Liver (tissue), 9 donors: ENCODE results near the gene GPR146. TPM values are rescaled to one million over a fixed set of nuclear protein-coding genes. Genes with fewer than 3 reads are reported as not detected.

Experiments used
- DNase-seq: peaks from one replicate; pipeline ENCODE4 v3.0.0-alpha.2; 2017; ENCODE audit warnings: low spot score
- H3K27ac ChIP-seq, 2 donors: one replicate each; pipeline ENCODE4 v1.7.0; 2013; ENCODE audit warnings: inconsistent platforms in 2 of 2, low read length in 2 of 2, control low read depth in 1 of 2, low read depth in 1 of 2, mild to moderate bottlenecking in 1 of 2
- H3K27me3 ChIP-seq, 4 donors: one replicate each; pipeline versions ENCODE4 v1.6.1 to v1.7.0; 2013; ENCODE audit warnings: low read length in 3 of 4, inconsistent platforms in 1 of 4, mild to moderate bottlenecking in 1 of 4, moderate library complexity in 1 of 4; ENCODE audit not compliant: control insufficient read depth in 4 of 4, insufficient read depth in 4 of 4
- H3K36me3 ChIP-seq, 4 donors: one replicate each; pipeline versions ENCODE4 v1.6.1 to v1.7.0; 2013; ENCODE audit warnings: low read length in 3 of 4, mild to moderate bottlenecking in 3 of 4, low read depth in 1 of 4, moderate library complexity in 1 of 4; ENCODE audit not compliant: control insufficient read depth in 4 of 4, insufficient read depth in 3 of 4
- H3K4me1 ChIP-seq, 4 donors: one replicate each; pipeline versions ENCODE4 v1.6.1 to v1.7.0; 2013; ENCODE audit warnings: low read length in 3 of 4, mild to moderate bottlenecking in 3 of 4, moderate library complexity in 1 of 4; ENCODE audit not compliant: control insufficient read depth in 4 of 4, insufficient read depth in 4 of 4
- H3K4me3 ChIP-seq, 3 donors: one replicate each; pipeline versions ENCODE4 v1.6.1 to v1.7.0; 2013; ENCODE audit warnings: low read length in 3 of 3, control low read depth in 1 of 3, low read depth in 1 of 3, mild to moderate bottlenecking in 1 of 3
- H3K9ac ChIP-seq, 2 donors: one replicate each; pipeline ENCODE4 v1.7.0; 2013; ENCODE audit warnings: low read length in 2 of 2, mild to moderate bottlenecking in 2 of 2, moderate library complexity in 2 of 2, control low read depth in 1 of 2, low read depth in 1 of 2
- H3K9me3 ChIP-seq, 4 donors: one replicate each; pipeline versions ENCODE4 v1.6.1 to v1.7.0; 2013; ENCODE audit warnings: low read length in 3 of 4; ENCODE audit not compliant: control insufficient read depth in 4 of 4
- FOXA1 ChIP-seq: IDR thresholded peaks from 2 replicates; pipeline ENCODE4 v1.6.1; 2016; ENCODE audit warnings: antibody characterized with exemption
- FOXA2 ChIP-seq: IDR thresholded peaks from 2 replicates; pipeline ENCODE4 v1.6.1; 2016; ENCODE audit warnings: antibody characterized with exemption
- GABPA ChIP-seq, 2 donors: IDR thresholded peaks in 1 of 2; conservative IDR thresholded peaks in 1 of 2; 2 replicates each; pipeline ENCODE4 v1.6.1; 2016; ENCODE audit warnings: antibody characterized with exemption in 2 of 2, mild to moderate bottlenecking in 1 of 2, moderate library complexity in 1 of 2
- HNF4A ChIP-seq, 2 donors: conservative IDR thresholded peaks; 2 replicates each; pipeline ENCODE4 v1.6.1; 2016; ENCODE audit warnings: antibody characterized with exemption in 2 of 2, mild to moderate bottlenecking in 2 of 2
- HNF4G ChIP-seq: IDR thresholded peaks from 2 replicates; pipeline ENCODE4 v1.6.1; 2016; ENCODE audit warnings: antibody characterized with exemption
- JUND ChIP-seq, 2 donors: IDR thresholded peaks; 2 replicates each; pipeline ENCODE4 v1.6.1; 2016; ENCODE audit warnings: antibody characterized with exemption in 2 of 2
- NR2F2 ChIP-seq: IDR thresholded peaks from 2 replicates; pipeline ENCODE4 v1.6.1; 2016; ENCODE audit warnings: antibody characterized with exemption
- RAD21 ChIP-seq, 2 donors: IDR thresholded peaks; 2 replicates each; pipeline ENCODE4 v1.6.1; 2016; ENCODE audit warnings: antibody characterized with exemption in 2 of 2, mild to moderate bottlenecking in 2 of 2
- RXRA ChIP-seq, 2 donors: IDR thresholded peaks; 2 replicates each; pipeline ENCODE4 v1.6.1; 2017 to 2018; ENCODE audit warnings: antibody characterized with exemption in 2 of 2, mild to moderate bottlenecking in 1 of 2
- SP1 ChIP-seq: IDR thresholded peaks from 2 replicates; pipeline ENCODE4 v1.6.1; 2018; ENCODE audit warnings: antibody characterized with exemption, mild to moderate bottlenecking
- TAF1 ChIP-seq: conservative IDR thresholded peaks from 2 replicates; pipeline ENCODE4 v1.6.1; 2016; ENCODE audit warnings: antibody characterized with exemption, mild to moderate bottlenecking
- YY1 ChIP-seq: IDR thresholded peaks from 2 replicates; pipeline ENCODE4 v1.6.1; 2016; ENCODE audit warnings: antibody characterized with exemption, mild to moderate bottlenecking
- WGBS: extraction: QIAGEN DNeasy Blood & Tissue Kit; methylation state at CpG from one replicate; pipeline ENCODE4 v1.1.7; 2013; 5-methylcytosine and 5-hydroxymethylcytosine counted together
- polyA plus RNA-seq, 2 donors: library from polyadenylated mRNA; stranded (reverse) in 1 of 2; unstranded in 1 of 2; fragments of 200-250 nt in 1 of 2; fragments of >200 nt in 1 of 2; fragmentation: Nextera tagmentation in 1 of 2; extraction: Ambion mirVana in 1 of 2; gene quantifications; one replicate each; pipeline versions ENCODE4 v1.2.1 to v1.2.3, GENCODE V29; 2013 to 2015
- total RNA-seq, 2 donors: library from RNA; depleted of rRNA; stranded (reverse); fragments of >200 nt; gene quantifications; one replicate each; pipeline ENCODE4 v1.2.3, GENCODE V29; 2014
- TF ChIP-seq, protein P1 (sequence below): IDR thresholded peaks from 2 replicates; pipeline ENCODE4 v1.6.1; 2016; ENCODE audit warnings: antibody characterized with exemption
- TF ChIP-seq, protein P2 (sequence below): fragments of 150-350 bp; IDR thresholded peaks from 2 replicates; pipeline ENCODE4 v1.5.1; 2017; ENCODE audit warnings: improper control_type of control experiment, low read depth, low read length; ENCODE audit not compliant: missing input control
- TF ChIP-seq, protein P3 (sequence below): IDR thresholded peaks from 2 replicates; pipeline ENCODE4 v1.6.1; 2016; ENCODE audit warnings: antibody characterized with exemption
- TF ChIP-seq, protein P4 (sequence below): IDR thresholded peaks from 2 replicates; pipeline ENCODE4 v1.6.1; 2016; ENCODE audit warnings: antibody characterized with exemption, mild to moderate bottlenecking
- TF ChIP-seq, protein P5 (sequence below): IDR thresholded peaks from 2 replicates; pipeline ENCODE4 v1.6.1; 2016; ENCODE audit warnings: antibody characterized with exemption
- donor health status: healthy.
- donor health status: healthy.
- donor health status: healthy.
- donor health status: healthy.
- donor health status: healthy.

The GPR146 gene
- total and polyA plus RNA-seq, 4 donors: 15.5 to 33.5 (median 26.7) TPM

DNA sequence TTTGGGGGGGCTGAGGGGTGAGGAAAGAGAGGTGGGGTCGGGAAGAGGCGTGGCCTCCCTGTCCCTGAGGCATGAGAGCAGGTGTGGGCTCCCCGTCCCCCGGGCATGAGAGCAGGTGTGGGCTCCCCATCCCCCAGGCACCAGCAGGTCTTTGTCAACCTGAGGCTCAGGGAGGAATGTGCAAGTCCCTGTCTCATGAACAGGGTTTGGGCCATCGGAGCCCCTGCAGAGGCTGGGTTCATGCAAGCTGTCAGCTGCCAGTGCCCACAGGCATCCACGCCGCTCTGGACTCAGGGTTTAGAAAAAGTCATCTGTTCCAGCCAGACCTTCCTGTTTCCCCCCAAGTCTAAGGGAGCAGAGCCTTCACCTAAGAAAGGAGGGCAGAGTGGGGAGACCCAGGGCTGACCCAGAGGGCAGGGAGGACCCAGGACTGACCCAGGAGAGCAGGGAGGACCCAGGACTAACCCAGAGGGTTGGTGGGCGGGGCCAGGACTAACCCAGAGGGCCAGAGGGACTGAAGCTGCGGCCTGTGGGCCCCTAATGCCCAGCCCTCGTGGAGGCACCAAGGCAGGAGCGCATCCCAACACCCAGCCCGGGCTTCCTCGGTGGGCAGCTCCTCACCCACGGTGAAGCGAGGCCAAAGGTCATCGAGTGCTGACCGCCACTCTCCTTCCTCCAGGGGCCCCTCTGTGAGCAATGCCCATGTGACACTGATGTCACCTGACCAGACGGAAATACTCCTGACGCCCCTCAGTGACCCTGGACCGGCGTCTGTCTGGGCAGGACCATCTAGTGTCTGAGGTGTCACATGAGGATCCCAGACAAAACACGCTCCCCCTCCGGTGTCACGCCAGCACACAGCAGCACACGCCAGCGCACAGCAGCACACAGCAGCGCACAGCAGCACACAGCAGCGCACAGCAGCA, 28.9 kb upstream of the GPR146 start:
- WGBS: 85% methylated on average over 28 of the region's 28 CpGs
- Histone ChIP-seq H3K27ac (no peak overlapping the region), H3K27me3 (no peaks in the 10 kb centered on the region), H3K9ac (no peak overlapping the region), H3K4me1 (peaks cover 6 to 13% (median 12%) of the 10 kb centered on the region in 4 donors), H3K4me3 (no peak overlapping the region), H3K36me3 (peaks cover 0 to 4% (median 0%) of the 10 kb centered on the region in 4 donors), H3K9me3 (no peaks in the 10 kb centered on the region)
- DNase-seq: no peak
- TF ChIP-seq HNF4G: no peak
- no peak for TF ChIP-seq TAF1
- no peak for TF ChIP-seq NR2F2
- TF ChIP-seq, protein P1, sequence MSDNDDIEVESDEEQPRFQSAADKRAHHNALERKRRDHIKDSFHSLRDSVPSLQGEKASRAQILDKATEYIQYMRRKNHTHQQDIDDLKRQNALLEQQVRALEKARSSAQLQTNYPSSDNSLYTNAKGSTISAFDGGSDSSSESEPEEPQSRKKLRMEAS: no peak
- TF ChIP-seq, protein P2, sequence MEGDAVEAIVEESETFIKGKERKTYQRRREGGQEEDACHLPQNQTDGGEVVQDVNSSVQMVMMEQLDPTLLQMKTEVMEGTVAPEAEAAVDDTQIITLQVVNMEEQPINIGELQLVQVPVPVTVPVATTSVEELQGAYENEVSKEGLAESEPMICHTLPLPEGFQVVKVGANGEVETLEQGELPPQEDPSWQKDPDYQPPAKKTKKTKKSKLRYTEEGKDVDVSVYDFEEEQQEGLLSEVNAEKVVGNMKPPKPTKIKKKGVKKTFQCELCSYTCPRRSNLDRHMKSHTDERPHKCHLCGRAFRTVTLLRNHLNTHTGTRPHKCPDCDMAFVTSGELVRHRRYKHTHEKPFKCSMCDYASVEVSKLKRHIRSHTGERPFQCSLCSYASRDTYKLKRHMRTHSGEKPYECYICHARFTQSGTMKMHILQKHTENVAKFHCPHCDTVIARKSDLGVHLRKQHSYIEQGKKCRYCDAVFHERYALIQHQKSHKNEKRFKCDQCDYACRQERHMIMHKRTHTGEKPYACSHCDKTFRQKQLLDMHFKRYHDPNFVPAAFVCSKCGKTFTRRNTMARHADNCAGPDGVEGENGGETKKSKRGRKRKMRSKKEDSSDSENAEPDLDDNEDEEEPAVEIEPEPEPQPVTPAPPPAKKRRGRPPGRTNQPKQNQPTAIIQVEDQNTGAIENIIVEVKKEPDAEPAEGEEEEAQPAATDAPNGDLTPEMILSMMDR: no peak
- no peak for TF ChIP-seq HNF4A (conservative IDR thresholded peaks at IDR 0.05)
- TF ChIP-seq FOXA2: no peak
- no peak for TF ChIP-seq JUND (IDR thresholded peaks at IDR 0.05)
- TF ChIP-seq FOXA1: no peak
- TF ChIP-seq, protein P3, sequence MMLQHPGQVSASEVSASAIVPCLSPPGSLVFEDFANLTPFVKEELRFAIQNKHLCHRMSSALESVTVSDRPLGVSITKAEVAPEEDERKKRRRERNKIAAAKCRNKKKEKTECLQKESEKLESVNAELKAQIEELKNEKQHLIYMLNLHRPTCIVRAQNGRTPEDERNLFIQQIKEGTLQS: no peak
- TF ChIP-seq RXRA (IDR thresholded peaks at IDR 0.05): no peak

DNA sequence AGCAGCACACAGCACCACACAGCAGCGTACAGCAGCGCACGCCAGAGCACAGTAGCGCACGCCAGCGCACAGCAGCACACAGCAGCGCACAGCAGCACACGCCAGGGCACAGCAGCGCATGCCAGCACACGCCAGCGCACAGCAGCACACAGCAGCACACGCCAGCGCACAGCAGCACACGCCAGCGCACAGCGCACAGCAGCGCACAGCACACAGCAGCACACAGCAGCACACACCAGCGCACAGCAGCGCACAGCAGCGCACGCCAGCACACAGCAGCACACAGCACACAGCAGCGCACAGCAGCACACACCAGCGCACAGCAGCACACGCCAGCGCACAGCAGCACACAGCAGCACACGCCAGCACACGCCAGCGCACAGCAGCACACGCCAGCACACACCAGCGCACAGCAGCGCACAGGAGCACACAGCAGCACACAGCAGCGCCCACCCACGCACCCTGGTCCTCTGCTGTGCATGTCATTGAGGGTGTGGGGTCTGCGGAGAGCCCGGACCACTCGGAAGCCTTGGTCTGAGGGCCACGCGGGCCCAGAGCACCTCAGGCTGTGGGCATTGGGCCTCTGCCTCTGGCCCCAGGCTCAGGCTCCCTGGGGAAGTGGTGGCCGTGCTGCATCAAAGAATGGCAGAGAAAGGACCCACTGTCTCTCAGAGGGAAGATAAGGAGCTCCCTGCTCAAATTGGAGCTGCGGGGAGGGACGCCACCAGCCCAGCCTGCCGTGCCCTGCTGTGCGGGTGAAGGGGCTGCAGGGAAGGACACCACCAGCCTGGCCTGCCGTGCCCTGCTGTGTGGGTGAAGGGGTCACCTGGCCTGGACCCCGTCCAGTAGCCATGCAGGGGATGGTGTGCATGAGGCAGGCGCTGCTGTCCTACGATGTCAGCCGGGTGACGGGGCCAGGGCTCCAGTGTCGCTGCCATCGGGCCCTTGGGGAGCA, 27.5 kb upstream of the GPR146 start:
- WGBS: 97% methylated on average over 51 of the region's 51 CpGs
- no peak overlapping the region for H3K9ac ChIP-seq
- peaks cover 0 to 5% (median 0%) of the 10 kb centered on the region in 4 donors for H3K36me3 ChIP-seq
- no peaks in the 10 kb centered on the region for H3K9me3 ChIP-seq
- no peak overlapping the region for H3K4me3 ChIP-seq
- no peak for DNase-seq
- H3K27me3 ChIP-seq: no peaks in the 10 kb centered on the region
- peaks cover 4 to 7% (median 5%) of the 10 kb centered on the region in 4 donors for H3K4me1 ChIP-seq
- no peak overlapping the region for H3K27ac ChIP-seq
- TF ChIP-seq JUND (IDR thresholded peaks at IDR 0.05) (no peak), SP1 (no peak), HNF4A (conservative IDR thresholded peaks at IDR 0.05) (no peak), TAF1 (no peak), RAD21 (IDR thresholded peaks at IDR 0.05) (no peak), FOXA2 (no peak), YY1 (no peak), HNF4G (no peak), RXRA (IDR thresholded peaks at IDR 0.05) (no peak), GABPA (IDR thresholded peaks at IDR 0.05 in 1 of 2, conservative IDR thresholded peaks at IDR 0.05 in 1 of 2) (no peak), FOXA1 (no peak), NR2F2 (no peak)
- TF ChIP-seq, protein P4, sequence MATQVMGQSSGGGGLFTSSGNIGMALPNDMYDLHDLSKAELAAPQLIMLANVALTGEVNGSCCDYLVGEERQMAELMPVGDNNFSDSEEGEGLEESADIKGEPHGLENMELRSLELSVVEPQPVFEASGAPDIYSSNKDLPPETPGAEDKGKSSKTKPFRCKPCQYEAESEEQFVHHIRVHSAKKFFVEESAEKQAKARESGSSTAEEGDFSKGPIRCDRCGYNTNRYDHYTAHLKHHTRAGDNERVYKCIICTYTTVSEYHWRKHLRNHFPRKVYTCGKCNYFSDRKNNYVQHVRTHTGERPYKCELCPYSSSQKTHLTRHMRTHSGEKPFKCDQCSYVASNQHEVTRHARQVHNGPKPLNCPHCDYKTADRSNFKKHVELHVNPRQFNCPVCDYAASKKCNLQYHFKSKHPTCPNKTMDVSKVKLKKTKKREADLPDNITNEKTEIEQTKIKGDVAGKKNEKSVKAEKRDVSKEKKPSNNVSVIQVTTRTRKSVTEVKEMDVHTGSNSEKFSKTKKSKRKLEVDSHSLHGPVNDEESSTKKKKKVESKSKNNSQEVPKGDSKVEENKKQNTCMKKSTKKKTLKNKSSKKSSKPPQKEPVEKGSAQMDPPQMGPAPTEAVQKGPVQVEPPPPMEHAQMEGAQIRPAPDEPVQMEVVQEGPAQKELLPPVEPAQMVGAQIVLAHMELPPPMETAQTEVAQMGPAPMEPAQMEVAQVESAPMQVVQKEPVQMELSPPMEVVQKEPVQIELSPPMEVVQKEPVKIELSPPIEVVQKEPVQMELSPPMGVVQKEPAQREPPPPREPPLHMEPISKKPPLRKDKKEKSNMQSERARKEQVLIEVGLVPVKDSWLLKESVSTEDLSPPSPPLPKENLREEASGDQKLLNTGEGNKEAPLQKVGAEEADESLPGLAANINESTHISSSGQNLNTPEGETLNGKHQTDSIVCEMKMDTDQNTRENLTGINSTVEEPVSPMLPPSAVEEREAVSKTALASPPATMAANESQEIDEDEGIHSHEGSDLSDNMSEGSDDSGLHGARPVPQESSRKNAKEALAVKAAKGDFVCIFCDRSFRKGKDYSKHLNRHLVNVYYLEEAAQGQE: no peak
- TF ChIP-seq, protein P3: no peak
- TF ChIP-seq, protein P5, sequence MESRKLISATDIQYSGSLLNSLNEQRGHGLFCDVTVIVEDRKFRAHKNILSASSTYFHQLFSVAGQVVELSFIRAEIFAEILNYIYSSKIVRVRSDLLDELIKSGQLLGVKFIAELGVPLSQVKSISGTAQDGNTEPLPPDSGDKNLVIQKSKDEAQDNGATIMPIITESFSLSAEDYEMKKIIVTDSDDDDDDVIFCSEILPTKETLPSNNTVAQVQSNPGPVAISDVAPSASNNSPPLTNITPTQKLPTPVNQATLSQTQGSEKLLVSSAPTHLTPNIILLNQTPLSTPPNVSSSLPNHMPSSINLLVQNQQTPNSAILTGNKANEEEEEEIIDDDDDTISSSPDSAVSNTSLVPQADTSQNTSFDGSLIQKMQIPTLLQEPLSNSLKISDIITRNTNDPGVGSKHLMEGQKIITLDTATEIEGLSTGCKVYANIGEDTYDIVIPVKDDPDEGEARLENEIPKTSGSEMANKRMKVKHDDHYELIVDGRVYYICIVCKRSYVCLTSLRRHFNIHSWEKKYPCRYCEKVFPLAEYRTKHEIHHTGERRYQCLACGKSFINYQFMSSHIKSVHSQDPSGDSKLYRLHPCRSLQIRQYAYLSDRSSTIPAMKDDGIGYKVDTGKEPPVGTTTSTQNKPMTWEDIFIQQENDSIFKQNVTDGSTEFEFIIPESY: no peak
- TF ChIP-seq, protein P2: no peak
